ENCODE results near the gene ZBTB8OS. TPM values are rescaled to one million over a fixed set of nuclear protein-coding genes. Genes with fewer than 3 reads are reported as not detected.
"Not testable (repeated sequence)": the region's sequence is repeated elsewhere in the genome, so short reads cannot be mapped to it uniquely, and the experiment has no call there.

Gene ZBTB8OS
- total and polyA plus RNA-seq, 4 donors = 12.3 to 33.8 (median 16.7) TPM

- H3K4me1 ChIP-seq (ENCODE audit: control insufficient read depth in 4 of 4, insufficient read depth in 4 of 4, low read length in 3 of 4); H3K9me3 ChIP-seq (ENCODE audit: control insufficient read depth in 4 of 4, low read length in 3 of 4); H3K4me3 ChIP-seq (ENCODE audit: low read depth in 1 of 3, low read length in 3 of 3); DNase-seq (ENCODE audit: low spot score); H3K27me3 ChIP-seq (ENCODE audit: control insufficient read depth in 4 of 4, insufficient read depth in 4 of 4, low read length in 3 of 4); H3K27ac ChIP-seq (ENCODE audit: low read depth in 1 of 2, low read length in 2 of 2); H3K9ac ChIP-seq (ENCODE audit: low read depth in 1 of 2, low read length in 2 of 2): not testable (repeated sequence)
- H3K36me3 ChIP-seq (ENCODE audit: control insufficient read depth in 4 of 4, insufficient read depth in 3 of 4, low read depth in 1 of 4, low read length in 3 of 4) = peaks cover 15 to 72% (median 56%) of the 10 kb centered on the region in 4 donors
- 97% methylated on average over 5 of the region's 5 CpGs for WGBS
These were observed 18.4 kb upstream of the ZBTB8OS start for GRCh38 chr1:32668716-32669115.

GRCh38 chr1:32666901-32667566, 16.7 kb upstream of the ZBTB8OS start:
- Histone ChIP-seq H3K9ac (ENCODE audit: low read depth in 1 of 2, low read length in 2 of 2) (no peak overlapping the region), H3K36me3 (ENCODE audit: control insufficient read depth in 4 of 4, insufficient read depth in 3 of 4, low read depth in 1 of 4, low read length in 3 of 4) (peaks cover 15 to 60% (median 48%) of the 10 kb centered on the region in 4 donors), H3K27ac (ENCODE audit: low read depth in 1 of 2, low read length in 2 of 2) (no peak overlapping the region), H3K27me3 (ENCODE audit: control insufficient read depth in 4 of 4, insufficient read depth in 4 of 4, low read length in 3 of 4) (no peaks in the 10 kb centered on the region), H3K4me3 (ENCODE audit: low read depth in 1 of 3, low read length in 3 of 3) (no peak overlapping the region), H3K4me1 (ENCODE audit: control insufficient read depth in 4 of 4, insufficient read depth in 4 of 4, low read length in 3 of 4) (no peaks in the 10 kb centered on the region), H3K9me3 (ENCODE audit: control insufficient read depth in 4 of 4, low read length in 3 of 4) (no peaks in the 10 kb centered on the region)
- TF ChIP-seq NR2F2 (IDR thresholded peaks at IDR 0.05) (no peak), ZBTB33 (IDR thresholded peaks at IDR 0.05) (no peak), HNF4A (conservative IDR thresholded peaks at IDR 0.05) (no peak), HNF4G (IDR thresholded peaks at IDR 0.05) (no peak), YY1 (IDR thresholded peaks at IDR 0.05) (no peak), EGR1 (IDR thresholded peaks at IDR 0.05; ENCODE audit: low read depth in 2 of 2) (no peak), ATF3 (IDR thresholded peaks at IDR 0.05) (no peak), TAF1 (conservative IDR thresholded peaks at IDR 0.05) (no peak)
- 90% methylated on average over 12 of the region's 12 CpGs for WGBS
- no peak for DNase-seq (ENCODE audit: low spot score)

GRCh38 chr1:32665915-32666314, 15.6 kb upstream of the ZBTB8OS start:
- H3K9ac ChIP-seq (ENCODE audit: low read depth in 1 of 2, low read length in 2 of 2) = no peak overlapping the region
- TF ChIP-seq ZBTB33 (IDR thresholded peaks at IDR 0.05) (no peak), FOXA2 (IDR thresholded peaks at IDR 0.05) (no peak), GABPA (IDR thresholded peaks at IDR 0.05 in 1 of 2, conservative IDR thresholded peaks at IDR 0.05 in 1 of 2) (no peak), MAX (IDR thresholded peaks at IDR 0.05) (no peak), SP1 (IDR thresholded peaks at IDR 0.05) (no peak), EGR1 (IDR thresholded peaks at IDR 0.05; ENCODE audit: low read depth in 2 of 2) (no peak), REST (IDR thresholded peaks at IDR 0.05) (no peak), NR2F2 (IDR thresholded peaks at IDR 0.05) (no peak), RXRA (IDR thresholded peaks at IDR 0.05) (no peak), HNF4G (IDR thresholded peaks at IDR 0.05) (no peak), FOXA1 (IDR thresholded peaks at IDR 0.05) (no peak), TAF1 (conservative IDR thresholded peaks at IDR 0.05) (no peak), HNF4A (conservative IDR thresholded peaks at IDR 0.05) (no peak)
- 77% methylated on average over 1 of the region's 1 CpG for WGBS
- peaks cover 13 to 59% (median 53%) of the 10 kb centered on the region in 4 donors for H3K36me3 ChIP-seq (ENCODE audit: control insufficient read depth in 4 of 4, insufficient read depth in 3 of 4, low read depth in 1 of 4, low read length in 3 of 4)
- H3K27ac ChIP-seq (ENCODE audit: low read depth in 1 of 2, low read length in 2 of 2) = no peak overlapping the region
- H3K27me3 ChIP-seq (ENCODE audit: control insufficient read depth in 4 of 4, insufficient read depth in 4 of 4, low read length in 3 of 4) = no peaks in the 10 kb centered on the region
- no peak for DNase-seq (ENCODE audit: low spot score)
- no peaks in the 10 kb centered on the region for H3K4me1 ChIP-seq (ENCODE audit: control insufficient read depth in 4 of 4, insufficient read depth in 4 of 4, low read length in 3 of 4)
- no peak overlapping the region for H3K4me3 ChIP-seq (ENCODE audit: low read depth in 1 of 3, low read length in 3 of 3)
- no peaks in the 10 kb centered on the region for H3K9me3 ChIP-seq (ENCODE audit: control insufficient read depth in 4 of 4, low read length in 3 of 4)
